SH-SY5Y (cell line): Measurements from ENCODE around the gene PTPRG.

Source experiments
- GATA2 ChIP-seq: IDR thresholded peaks from 2 replicates; pipeline ENCODE4 v1.6.1; 2011; ENCODE audit warnings: mild to moderate bottlenecking, low read depth, low read length
- GATA3 ChIP-seq: IDR thresholded peaks from 2 replicates; pipeline ENCODE4 v1.6.1; 2011; ENCODE audit warnings: low read depth, mild to moderate bottlenecking, low read length, moderate library complexity

DNA sequence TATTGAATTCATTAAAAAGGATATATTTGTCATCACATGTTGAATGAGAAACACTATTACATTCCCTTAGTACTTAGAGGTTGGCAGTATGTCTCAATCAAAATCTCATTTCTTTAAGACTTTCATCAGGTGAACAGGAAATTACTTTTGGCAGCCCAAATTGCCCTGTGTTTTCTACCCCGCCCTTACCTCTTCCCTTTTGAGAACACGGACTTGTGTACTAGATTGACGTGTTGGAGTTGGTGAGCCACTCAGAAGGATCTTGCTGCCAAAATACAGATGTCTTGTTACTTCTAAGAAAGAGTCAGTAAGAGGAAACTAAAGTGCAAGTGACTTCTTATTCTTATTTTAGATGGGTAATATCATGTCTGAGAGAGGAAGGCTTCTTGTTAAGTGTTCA, 425.1 kb downstream of the PTPRG start:
- no peak for TF ChIP-seq GATA2
- TF ChIP-seq GATA3, result no peak
